Activated naive CD4-positive, alpha-beta T cell treated with Interleukin-2 at 50 U/mL for 16 hours (primary cell): Measurements from ENCODE around the gene POGLUT2.

ENCODE experiments used
- DNase-seq: peaks from one replicate; pipeline ENCODE4 v3.0.0-alpha.2; 2020

Gene POGLUT2

DNA sequence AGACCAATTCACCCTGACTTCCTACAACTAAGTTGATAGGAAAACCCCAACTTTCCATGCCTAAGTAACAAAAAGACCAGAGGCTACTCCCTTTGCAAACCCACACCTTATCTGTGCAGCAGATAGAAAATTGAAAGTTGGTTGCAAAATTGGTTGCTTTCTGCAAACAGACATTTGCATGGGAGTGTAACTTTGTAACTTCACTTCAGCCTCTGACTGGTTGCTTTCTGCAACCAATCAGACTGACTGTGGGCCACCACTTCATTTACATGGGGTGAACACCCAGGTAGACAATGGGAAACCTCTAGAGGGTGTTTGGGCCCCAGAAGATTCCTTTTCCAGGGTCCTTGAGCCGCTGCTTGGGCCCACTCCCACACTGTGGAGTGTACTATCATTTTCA lies 35.0 kb downstream of the POGLUT2 start:
- DNase-seq, result no peak

GRCh38 chr13:102761071-102761470 lies 37.7 kb downstream of the POGLUT2 start:
- no peak for DNase-seq

- no peak for DNase-seq
Measured at GRCh38 chr13:102758842-102759241, 39.9 kb downstream of the POGLUT2 start.

GRCh38 chr13:102757006-102757405 lies 41.8 kb downstream of the POGLUT2 start:
- DNase-seq, result no peak

- no peak for DNase-seq
Measured at GRCh38 chr13:102751886-102752285, 46.9 kb downstream of the POGLUT2 start.

DNA sequence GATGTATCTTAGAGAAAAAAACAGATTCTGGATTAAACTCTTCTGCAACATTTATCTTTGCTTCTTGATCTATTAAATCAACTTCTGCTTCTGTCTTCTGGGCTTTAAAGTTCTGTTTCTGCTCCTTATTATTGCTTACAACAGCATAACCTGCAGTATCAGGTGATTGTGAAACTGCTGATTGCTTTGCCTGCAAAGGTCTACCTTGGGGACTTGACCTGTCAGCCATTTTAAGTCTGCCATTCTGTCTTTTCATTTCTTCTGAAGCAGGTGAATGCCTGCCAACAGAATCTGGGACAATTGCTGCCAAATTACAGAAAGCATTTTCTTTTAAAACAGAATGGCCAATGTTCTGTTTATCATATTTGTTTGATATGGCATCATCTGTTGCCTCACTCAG lies 56.3 kb downstream of the POGLUT2 start:
- no peak for DNase-seq

- DNase-seq, result no peak
Measured at GRCh38 chr13:102742101-102742500, 56.7 kb downstream of the POGLUT2 start.
